ENCODE data around the gene DMBT1.
"Not testable (repeated sequence)": the region's sequence is repeated elsewhere in the genome, so short reads cannot be mapped to it uniquely, and the experiment has no call there.

Gene DMBT1

GRCh38 chr10:122591736-122592135 lies 31.2 kb downstream of the DMBT1 start:
- no peak for DNase-seq
- CTCF ChIA-PET = no interaction called here
- POLR2A ChIA-PET = no interaction called here
- no peaks in the 10 kb centered on the region for H3K36me3 ChIP-seq (ENCODE audit: control insufficient read depth in 4 of 4, insufficient read depth in 4 of 4, low read length in 3 of 4)
- H3K4me3 ChIP-seq (ENCODE audit: control insufficient read depth in 1 of 7, extremely low read depth in 1 of 7, insufficient read depth in 4 of 7, low read depth in 2 of 7, low read length in 6 of 7) = no peak overlapping the region
- WGBS (ENCODE audit: insufficient coverage) = 89% methylated on average over 3 of the region's 3 CpGs
- no peaks in the 10 kb centered on the region for H3K9me3 ChIP-seq (ENCODE audit: control extremely low read depth in 1 of 5, control insufficient read depth in 4 of 5, insufficient read depth in 2 of 5, low read depth in 1 of 5, low read length in 4 of 5)
- H3K27me3 ChIP-seq (replicated peaks in 2 of 5; ENCODE audit: control insufficient read depth in 4 of 5, insufficient read depth in 5 of 5, low read length in 4 of 5) = peaks cover 0 to 2% (median 0%) of the 10 kb centered on the region in 5 experiments
- H3K27ac ChIP-seq (ENCODE audit: insufficient read depth in 1 of 2, low read depth in 1 of 2, low read length in 2 of 2, poor library complexity in 1 of 2, severe bottlenecking in 2 of 2) = no peak overlapping the region
- H3K4me1 ChIP-seq (ENCODE audit: control extremely low read depth in 1 of 4, control insufficient read depth in 4 of 4, insufficient read depth in 4 of 4, low read length in 3 of 4) = no peaks in the 10 kb centered on the region

DNA sequence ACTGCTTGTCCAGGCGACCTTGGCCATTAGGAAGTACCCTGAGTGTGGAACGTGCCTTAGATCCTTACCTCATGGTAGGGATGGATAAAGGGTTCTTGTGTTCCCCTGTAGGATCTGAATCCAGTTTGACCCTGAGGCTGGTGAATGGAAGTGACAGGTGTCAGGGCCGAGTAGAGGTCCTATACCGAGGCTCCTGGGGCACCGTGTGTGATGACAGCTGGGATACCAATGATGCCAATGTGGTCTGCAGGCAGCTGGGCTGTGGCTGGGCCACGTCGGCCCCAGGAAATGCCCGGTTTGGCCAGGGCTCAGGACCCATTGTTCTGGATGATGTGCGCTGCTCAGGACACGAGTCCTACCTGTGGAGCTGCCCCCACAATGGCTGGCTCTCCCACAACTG lies 31.6 kb downstream of the DMBT1 start:
- no peak overlapping the region for H3K27ac ChIP-seq (ENCODE audit: insufficient read depth in 1 of 2, low read depth in 1 of 2, low read length in 2 of 2, poor library complexity in 1 of 2, severe bottlenecking in 2 of 2)
- 98% methylated on average over 4 of the region's 10 CpGs for WGBS (ENCODE audit: insufficient coverage)
- H3K4me1 ChIP-seq (ENCODE audit: control extremely low read depth in 1 of 4, control insufficient read depth in 4 of 4, insufficient read depth in 4 of 4, low read length in 3 of 4) = no peaks in the 10 kb centered on the region
- no peaks in the 10 kb centered on the region for H3K36me3 ChIP-seq (ENCODE audit: control insufficient read depth in 4 of 4, insufficient read depth in 4 of 4, low read length in 3 of 4)
- ChIA-PET CTCF (no interaction called here), POLR2A (no interaction called here)
- no peak overlapping the region for H3K4me3 ChIP-seq (ENCODE audit: control insufficient read depth in 1 of 7, extremely low read depth in 1 of 7, insufficient read depth in 4 of 7, low read depth in 2 of 7, low read length in 6 of 7)
- peaks cover 0 to 2% (median 0%) of the 10 kb centered on the region in 5 experiments for H3K27me3 ChIP-seq (replicated peaks in 2 of 5; ENCODE audit: control insufficient read depth in 4 of 5, insufficient read depth in 5 of 5, low read length in 4 of 5)
- DNase-seq = no peak
- H3K9me3 ChIP-seq (ENCODE audit: control extremely low read depth in 1 of 5, control insufficient read depth in 4 of 5, insufficient read depth in 2 of 5, low read depth in 1 of 5, low read length in 4 of 5) = no peaks in the 10 kb centered on the region

- WGBS (ENCODE audit: insufficient coverage) = 92% methylated on average over 9 of the region's 10 CpGs
- H3K4me1 ChIP-seq (ENCODE audit: control extremely low read depth in 1 of 4, control insufficient read depth in 4 of 4, insufficient read depth in 4 of 4, low read length in 3 of 4) = no peaks in the 10 kb centered on the region
- no peak overlapping the region for H3K4me3 ChIP-seq (ENCODE audit: control insufficient read depth in 1 of 7, extremely low read depth in 1 of 7, insufficient read depth in 4 of 7, low read depth in 2 of 7, low read length in 6 of 7)
- CTCF ChIA-PET = no interaction called here
- POLR2A ChIA-PET = no interaction called here
- no peak overlapping the region for H3K27ac ChIP-seq (ENCODE audit: insufficient read depth in 1 of 2, low read depth in 1 of 2, low read length in 2 of 2, poor library complexity in 1 of 2, severe bottlenecking in 2 of 2)
- peaks cover 0 to 3% (median 0%) of the 10 kb centered on the region in 5 experiments for H3K27me3 ChIP-seq (replicated peaks in 2 of 5; ENCODE audit: control insufficient read depth in 4 of 5, insufficient read depth in 5 of 5, low read length in 4 of 5)
- H3K36me3 ChIP-seq (ENCODE audit: control insufficient read depth in 4 of 4, insufficient read depth in 4 of 4, low read length in 3 of 4) = no peaks in the 10 kb centered on the region
- DNase-seq = no peak
- peaks cover 0 to 2% (median 0%) of the 10 kb centered on the region in 5 experiments for H3K9me3 ChIP-seq (ENCODE audit: control extremely low read depth in 1 of 5, control insufficient read depth in 4 of 5, insufficient read depth in 2 of 5, low read depth in 1 of 5, low read length in 4 of 5)
These were observed 57.1 kb downstream of the DMBT1 start for GRCh38 chr10:122617476-122618270.

DNA sequence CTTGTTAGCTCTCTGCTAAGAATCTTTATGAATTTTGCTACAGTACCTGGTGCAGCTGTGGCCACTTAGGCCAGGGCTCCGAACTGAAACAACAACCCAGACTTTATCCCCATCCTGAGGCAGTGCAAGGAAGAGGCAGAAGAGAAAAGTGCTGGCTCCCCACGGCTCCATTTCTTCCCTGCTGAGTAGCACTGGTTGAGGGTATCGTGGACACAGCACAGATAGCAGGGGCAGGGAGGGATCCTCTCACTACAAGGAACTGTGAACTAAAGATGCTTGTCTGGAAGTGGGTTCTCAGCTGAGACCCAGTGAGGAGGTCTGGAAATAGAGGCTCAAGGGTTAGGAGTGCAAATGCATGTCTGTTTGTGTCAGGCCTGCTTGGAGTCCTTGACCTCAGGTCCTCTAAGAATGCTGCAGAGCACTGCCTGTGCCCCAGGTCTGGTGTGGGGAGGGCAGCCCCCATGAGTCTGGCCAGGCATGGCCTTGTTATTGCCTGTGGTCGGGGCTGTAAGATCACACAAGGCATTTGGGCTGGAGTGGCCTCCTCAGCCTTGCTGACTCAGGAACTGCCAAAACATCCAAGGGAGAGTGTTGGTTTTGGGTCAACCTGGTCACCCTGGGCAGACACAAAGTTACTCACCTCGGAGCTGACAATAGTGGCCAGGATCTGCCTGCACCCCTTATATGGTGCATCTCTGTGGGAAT lies 58.1 kb downstream of the DMBT1 start:
- Histone ChIP-seq H3K36me3 (ENCODE audit: control insufficient read depth in 4 of 4, insufficient read depth in 4 of 4, low read length in 3 of 4) (no peaks in the 10 kb centered on the region), H3K4me3 (ENCODE audit: control insufficient read depth in 1 of 7, extremely low read depth in 1 of 7, insufficient read depth in 4 of 7, low read depth in 2 of 7, low read length in 6 of 7) (no peak overlapping the region), H3K4me1 (ENCODE audit: control extremely low read depth in 1 of 4, control insufficient read depth in 4 of 4, insufficient read depth in 4 of 4, low read length in 3 of 4) (no peaks in the 10 kb centered on the region), H3K9me3 (ENCODE audit: control extremely low read depth in 1 of 5, control insufficient read depth in 4 of 5, insufficient read depth in 2 of 5, low read depth in 1 of 5, low read length in 4 of 5) (peaks cover 0 to 7% (median 0%) of the 10 kb centered on the region in 5 experiments), H3K27ac (ENCODE audit: insufficient read depth in 1 of 2, low read depth in 1 of 2, low read length in 2 of 2, poor library complexity in 1 of 2, severe bottlenecking in 2 of 2) (no peak overlapping the region), H3K27me3 (replicated peaks in 2 of 5; ENCODE audit: control insufficient read depth in 4 of 5, insufficient read depth in 5 of 5, low read length in 4 of 5) (peaks cover 0 to 3% (median 0%) of the 10 kb centered on the region in 5 experiments)
- ChIA-PET CTCF (no interaction called here), POLR2A (no interaction called here)
- WGBS (ENCODE audit: insufficient coverage) = 72% methylated on average over 5 of the region's 5 CpGs
- no peak for DNase-seq

DNA sequence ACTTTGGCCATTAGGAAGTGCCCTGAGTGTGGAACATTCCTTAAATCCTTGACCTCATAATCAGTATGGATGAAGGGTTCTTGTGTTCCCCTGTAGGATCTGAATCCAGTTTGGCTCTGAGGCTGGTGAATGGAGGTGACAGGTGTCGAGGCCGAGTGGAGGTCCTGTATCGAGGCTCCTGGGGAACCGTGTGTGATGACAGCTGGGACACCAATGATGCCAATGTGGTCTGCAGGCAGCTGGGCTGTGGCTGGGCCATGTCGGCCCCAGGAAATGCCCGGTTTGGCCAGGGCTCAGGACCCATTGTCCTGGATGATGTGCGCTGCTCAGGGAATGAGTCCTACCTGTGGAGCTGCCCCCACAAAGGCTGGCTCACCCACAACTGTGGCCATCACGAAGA lies 60.4 kb downstream of the DMBT1 start:
- H3K27me3 ChIP-seq (replicated peaks in 2 of 5; ENCODE audit: control insufficient read depth in 4 of 5, insufficient read depth in 5 of 5, low read length in 4 of 5); H3K4me1 ChIP-seq (ENCODE audit: control extremely low read depth in 1 of 4, control insufficient read depth in 4 of 4, insufficient read depth in 4 of 4, low read length in 3 of 4); H3K27ac ChIP-seq (ENCODE audit: insufficient read depth in 1 of 2, low read depth in 1 of 2, low read length in 2 of 2, poor library complexity in 1 of 2, severe bottlenecking in 2 of 2); H3K4me3 ChIP-seq (ENCODE audit: control insufficient read depth in 1 of 7, extremely low read depth in 1 of 7, insufficient read depth in 4 of 7, low read depth in 2 of 7, low read length in 6 of 7); CTCF ChIA-PET; DNase-seq; POLR2A ChIA-PET; H3K9me3 ChIP-seq (ENCODE audit: control extremely low read depth in 1 of 5, control insufficient read depth in 4 of 5, insufficient read depth in 2 of 5, low read depth in 1 of 5, low read length in 4 of 5); H3K36me3 ChIP-seq (ENCODE audit: control insufficient read depth in 4 of 4, insufficient read depth in 4 of 4, low read length in 3 of 4): not testable (repeated sequence)
- 94% methylated on average over 5 of the region's 8 CpGs for WGBS (ENCODE audit: insufficient coverage)

GRCh38 chr10:122624546-122624945 lies 64.0 kb downstream of the DMBT1 start:
- no peaks in the 10 kb centered on the region for H3K36me3 ChIP-seq (ENCODE audit: control insufficient read depth in 4 of 4, insufficient read depth in 4 of 4, low read length in 3 of 4)
- H3K4me1 ChIP-seq (ENCODE audit: control extremely low read depth in 1 of 4, control insufficient read depth in 4 of 4, insufficient read depth in 4 of 4, low read length in 3 of 4) = no peaks in the 10 kb centered on the region
- ChIA-PET POLR2A (no interaction called here), CTCF (no interaction called here)
- peaks cover 0 to 9% (median 0%) of the 10 kb centered on the region in 5 experiments for H3K9me3 ChIP-seq (ENCODE audit: control extremely low read depth in 1 of 5, control insufficient read depth in 4 of 5, insufficient read depth in 2 of 5, low read depth in 1 of 5, low read length in 4 of 5)
- no peak overlapping the region for H3K27ac ChIP-seq (ENCODE audit: insufficient read depth in 1 of 2, low read depth in 1 of 2, low read length in 2 of 2, poor library complexity in 1 of 2, severe bottlenecking in 2 of 2)
- 97% methylated on average over 5 of the region's 5 CpGs for WGBS (ENCODE audit: insufficient coverage)
- H3K27me3 ChIP-seq (replicated peaks in 2 of 5; ENCODE audit: control insufficient read depth in 4 of 5, insufficient read depth in 5 of 5, low read length in 4 of 5) = peaks cover 0 to 4% (median 0%) of the 10 kb centered on the region in 5 experiments
- DNase-seq = no peak
- H3K4me3 ChIP-seq (ENCODE audit: control insufficient read depth in 1 of 7, extremely low read depth in 1 of 7, insufficient read depth in 4 of 7, low read depth in 2 of 7, low read length in 6 of 7) = no peak overlapping the region

DNA sequence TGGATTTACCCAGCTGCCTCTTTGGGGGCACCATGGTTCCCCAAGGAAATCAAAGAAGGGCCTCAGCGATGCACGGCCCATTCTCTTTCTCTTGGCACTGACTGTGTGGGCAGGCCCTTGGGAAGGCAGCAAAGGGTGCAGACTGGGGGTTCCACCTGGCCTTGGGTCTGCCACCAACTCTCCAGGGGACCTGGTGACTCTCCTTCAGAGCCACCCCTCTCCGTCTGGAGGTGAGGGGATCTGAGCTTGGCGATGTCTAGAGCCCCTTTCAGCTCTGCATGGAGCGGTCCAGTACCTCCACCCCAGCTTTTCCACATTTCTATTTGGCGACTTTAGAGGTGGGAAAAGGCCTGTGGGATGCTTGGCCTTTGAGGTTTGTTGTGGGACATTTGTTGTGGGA lies 70.0 kb downstream of the DMBT1 start:
- WGBS (ENCODE audit: insufficient coverage) = 98% methylated on average over 6 of the region's 6 CpGs
- CTCF ChIA-PET = no interaction called here

More for the DNA sequence above, 70.0 kb downstream of the DMBT1 start:
- Histone ChIP-seq H3K4me1 (ENCODE audit: control extremely low read depth in 1 of 4, control insufficient read depth in 4 of 4, insufficient read depth in 4 of 4, low read length in 3 of 4) (no peaks in the 10 kb centered on the region), H3K27me3 (replicated peaks in 2 of 5; ENCODE audit: control insufficient read depth in 4 of 5, insufficient read depth in 5 of 5, low read length in 4 of 5) (peaks cover 0 to 2% (median 0%) of the 10 kb centered on the region in 5 experiments), H3K9me3 (ENCODE audit: control extremely low read depth in 1 of 5, control insufficient read depth in 4 of 5, insufficient read depth in 2 of 5, low read depth in 1 of 5, low read length in 4 of 5) (no peaks in the 10 kb centered on the region), H3K36me3 (ENCODE audit: control insufficient read depth in 4 of 4, insufficient read depth in 4 of 4, low read length in 3 of 4) (no peaks in the 10 kb centered on the region), H3K27ac (ENCODE audit: insufficient read depth in 1 of 2, low read depth in 1 of 2, low read length in 2 of 2, poor library complexity in 1 of 2, severe bottlenecking in 2 of 2) (no peak overlapping the region), H3K4me3 (ENCODE audit: control insufficient read depth in 1 of 7, extremely low read depth in 1 of 7, insufficient read depth in 4 of 7, low read depth in 2 of 7, low read length in 6 of 7) (no peak overlapping the region)
- POLR2A ChIA-PET = no interaction called here
- DNase-seq = no peak

All from common myeloid progenitor, CD34-positive (primary cell).